GM19023 (cell line): ENCODE data around the gene KIF16B.
"Not testable (repeated sequence)": the region's sequence is repeated elsewhere in the genome, so short reads cannot be mapped to it uniquely, and the experiment has no call there.

Source experiments
- ATAC-seq: cut with Tn5 transposase; IDR thresholded peaks from one replicate; pipeline ENCODE4 v1.9.1; 2021; ENCODE audit warnings: mild to moderate bottlenecking, moderate library complexity; ENCODE audit not compliant: unreplicated experiment

Gene KIF16B

DNA sequence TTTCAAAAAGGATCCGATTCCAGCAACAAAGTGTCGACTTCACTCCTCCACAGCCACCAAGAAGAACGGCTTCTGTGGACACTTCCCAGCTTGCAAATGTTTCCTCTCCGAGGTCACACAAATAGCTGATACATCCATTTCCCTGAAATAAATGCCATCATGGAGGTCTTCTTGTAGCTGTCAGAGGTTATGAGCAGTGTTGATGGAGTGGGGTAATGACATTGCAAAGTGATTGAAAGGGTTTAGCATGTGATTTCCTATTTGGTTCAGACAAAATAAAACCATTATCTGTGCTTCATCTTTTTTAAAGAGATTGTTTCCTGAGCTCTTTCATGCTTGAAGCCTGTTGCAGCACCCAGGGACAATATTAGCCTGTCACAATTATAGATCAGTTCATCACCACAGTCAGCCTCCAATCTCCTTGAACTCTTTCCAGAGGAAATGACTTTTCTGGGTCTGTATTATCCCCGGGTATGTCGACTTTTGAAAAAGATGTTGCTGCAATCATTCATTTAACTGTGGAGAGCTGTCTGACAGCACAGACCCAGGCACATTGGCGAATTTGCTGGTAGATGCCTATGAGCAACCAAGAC lies 16.9 kb upstream of the KIF16B start:
- ATAC-seq = no peak

DNA sequence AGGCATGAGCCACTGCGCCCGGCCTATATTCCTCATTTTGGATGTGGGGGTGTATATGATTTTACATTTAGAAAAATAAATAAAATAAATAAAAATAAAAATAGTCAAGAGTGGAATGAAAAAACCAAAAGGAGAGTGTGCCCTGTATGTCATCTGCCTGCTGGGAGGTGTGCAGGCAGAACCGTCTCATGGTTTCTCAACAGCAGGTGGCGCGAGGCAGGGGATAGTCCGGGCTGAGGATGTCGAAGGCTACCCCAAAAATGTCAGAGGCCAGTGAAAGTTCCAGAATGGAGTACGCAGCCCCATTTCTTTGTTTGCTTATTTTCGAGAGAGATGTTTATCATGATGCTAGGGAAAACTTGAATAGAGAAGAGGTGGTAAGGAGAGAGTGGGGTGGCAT lies 16.4 kb upstream of the KIF16B start:
- no peak for ATAC-seq

DNA sequence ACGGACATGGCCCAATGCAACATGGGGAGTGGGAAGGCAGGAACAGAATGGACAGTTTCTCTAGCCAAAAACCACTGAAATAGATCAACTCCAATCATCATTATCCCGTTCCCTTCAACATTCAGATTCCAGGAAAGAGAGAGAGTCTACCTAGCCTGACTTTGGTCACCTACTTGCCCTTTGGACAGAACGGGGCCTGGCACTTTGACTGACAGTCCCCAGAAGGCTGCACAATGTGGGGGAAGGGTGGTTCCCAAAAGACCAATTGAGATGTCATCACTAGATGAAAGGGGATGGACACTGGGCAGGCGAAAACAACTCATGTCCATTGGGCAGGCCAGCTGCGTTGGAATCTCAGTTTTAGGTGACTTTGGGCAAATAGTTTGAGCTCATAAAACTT lies 15.0 kb upstream of the KIF16B start:
- no peak for ATAC-seq

DNA sequence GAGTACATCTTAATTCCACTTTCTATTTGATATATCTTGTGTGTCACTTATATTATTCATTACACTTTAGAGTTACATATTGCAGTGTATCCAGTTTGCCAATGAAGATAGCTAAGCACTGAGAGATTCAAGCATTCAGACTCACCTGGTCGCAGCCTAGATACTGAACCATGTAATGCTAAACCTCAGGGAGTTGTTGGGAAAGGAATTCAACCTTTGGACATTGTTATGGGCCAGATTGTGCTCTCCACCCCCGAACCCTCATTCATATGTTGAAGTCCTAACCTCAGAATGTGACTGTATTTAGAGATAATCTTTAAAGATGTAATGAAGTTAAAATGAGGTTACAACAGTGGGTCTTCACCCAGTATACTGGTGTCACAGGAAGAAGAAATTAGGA lies 13.8 kb upstream of the KIF16B start:
- ATAC-seq = no peak

DNA sequence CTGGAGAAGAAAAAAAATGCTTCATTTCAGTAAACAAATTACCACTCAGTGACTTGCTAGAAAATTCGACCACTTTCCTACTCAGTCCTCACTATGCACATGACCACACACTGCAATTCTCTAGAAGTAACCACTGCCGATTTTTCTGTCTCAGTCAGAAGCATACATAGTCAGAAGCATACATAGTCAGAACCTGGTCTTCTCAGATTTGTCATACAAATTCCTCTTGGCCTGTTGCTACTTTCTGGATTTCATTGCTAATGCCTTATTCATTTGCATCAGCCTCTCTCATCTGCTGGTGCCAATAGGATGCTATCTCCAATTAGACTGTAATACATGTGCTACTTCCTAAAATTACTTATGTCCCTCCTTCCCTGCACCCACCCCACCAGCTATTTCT lies 10.2 kb upstream of the KIF16B start:
- ATAC-seq = no peak

DNA sequence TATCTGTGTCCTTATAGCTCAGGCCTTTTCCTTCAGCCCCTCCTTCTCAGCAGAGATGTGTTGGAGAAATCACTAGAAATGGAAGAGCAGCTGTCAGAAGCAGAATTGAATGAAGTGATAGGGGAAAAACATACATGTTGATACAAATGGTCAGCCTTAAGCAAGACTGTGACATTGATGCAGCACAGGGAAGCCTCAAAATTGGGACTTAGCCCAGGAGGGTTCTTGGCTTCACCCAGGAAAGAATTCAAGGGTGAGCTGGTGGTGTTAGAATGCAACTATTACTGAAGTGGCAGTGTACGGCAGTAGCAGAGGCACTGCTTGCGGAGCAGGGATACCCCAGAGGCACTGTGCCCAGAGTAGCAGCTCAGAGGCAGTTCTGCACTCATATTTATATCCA lies 8.0 kb upstream of the KIF16B start:
- no peak for ATAC-seq

DNA sequence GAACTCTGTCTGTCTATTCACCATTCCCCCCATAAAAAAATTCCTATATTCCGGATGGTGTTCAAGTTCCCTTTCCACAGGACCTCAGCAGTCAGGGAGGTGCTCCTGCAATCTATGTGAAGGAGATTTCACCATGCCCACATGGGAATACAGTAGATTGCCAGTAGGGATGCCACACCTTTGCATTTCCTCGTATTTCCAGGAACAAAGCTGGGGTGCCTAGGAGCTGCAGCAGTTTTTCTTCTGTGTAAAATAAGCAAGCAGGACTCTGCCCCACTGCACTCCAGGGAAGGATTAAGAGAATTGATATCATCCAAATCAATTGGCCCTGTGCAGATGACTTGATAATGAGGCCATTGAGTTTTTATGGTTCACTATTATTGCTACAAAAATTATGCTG lies 7.4 kb upstream of the KIF16B start:
- ATAC-seq = no peak

DNA sequence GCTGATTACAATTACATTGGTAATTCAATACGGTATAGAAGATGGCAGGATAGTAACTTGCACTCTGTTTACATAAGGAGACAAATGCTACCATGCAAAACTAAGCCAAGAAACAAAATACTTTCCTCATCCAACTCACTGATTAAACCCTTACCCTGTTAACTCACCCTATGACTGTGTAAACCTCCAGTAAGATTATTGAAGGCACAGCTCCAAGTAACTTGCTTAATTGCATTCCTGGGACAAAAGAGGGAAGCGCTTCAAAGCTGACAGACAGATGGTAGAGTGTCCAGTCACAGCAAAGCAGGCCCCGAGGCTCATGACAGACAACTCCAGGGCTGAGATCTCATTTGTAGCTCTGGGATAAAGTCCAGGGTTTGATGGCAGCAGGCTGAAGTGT lies 6.9 kb upstream of the KIF16B start:
- ATAC-seq = no peak

DNA sequence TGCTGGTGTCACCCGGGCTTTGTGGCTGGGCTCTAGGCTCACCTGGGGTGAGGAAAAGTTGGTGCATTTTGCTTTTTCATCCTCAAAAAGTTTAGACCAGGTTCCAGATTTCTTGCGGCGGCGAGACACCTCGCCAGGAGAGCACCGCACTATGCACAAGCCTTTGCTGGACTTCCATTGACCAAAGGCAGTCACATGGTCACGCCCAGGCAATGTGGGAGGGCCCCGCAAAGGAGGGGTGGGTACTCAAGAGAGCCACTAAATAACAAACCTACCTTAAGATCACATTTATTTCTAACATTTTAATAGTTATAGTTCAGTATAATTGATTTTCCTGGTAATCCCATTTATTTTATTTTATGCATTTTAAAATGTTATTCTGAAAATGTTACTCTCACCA lies 3.0 kb upstream of the KIF16B start:
- no peak for ATAC-seq

DNA sequence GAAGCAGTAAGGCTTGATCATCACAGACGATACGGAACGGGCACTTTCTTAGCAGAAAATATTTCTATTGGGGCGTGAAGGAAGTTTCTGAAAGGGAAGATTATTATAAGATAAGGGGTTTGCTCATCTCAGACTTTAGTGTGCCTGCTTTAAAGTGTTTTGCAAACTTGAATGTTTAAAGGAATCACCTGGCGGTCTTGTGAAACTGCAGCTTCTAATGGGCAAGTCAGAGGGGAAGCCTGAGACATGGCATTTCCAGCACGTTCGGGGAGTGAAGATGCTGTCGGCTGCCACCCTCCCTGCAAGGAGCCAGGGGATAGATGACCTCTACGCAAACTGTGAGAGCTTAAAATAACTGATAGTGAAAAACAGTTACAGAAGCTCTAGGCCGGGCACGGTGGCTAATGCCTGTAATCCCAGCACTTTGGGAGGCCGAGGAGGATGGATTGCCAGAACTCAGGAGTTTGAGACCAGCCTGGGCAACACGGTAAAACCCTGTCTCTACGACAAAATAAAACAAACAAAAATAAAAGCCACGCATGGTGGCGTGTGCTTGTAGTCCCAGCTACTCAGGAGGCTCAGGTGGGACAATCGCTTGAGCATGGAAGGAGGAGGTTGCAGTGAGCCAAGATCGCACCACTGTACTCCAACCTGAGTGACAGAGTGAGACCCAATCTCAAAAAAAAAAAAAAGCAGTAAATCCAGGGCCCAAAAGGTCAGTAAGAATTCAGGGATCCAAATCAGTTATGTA lies 2.3 kb upstream of the KIF16B start:
- no peak for ATAC-seq

DNA sequence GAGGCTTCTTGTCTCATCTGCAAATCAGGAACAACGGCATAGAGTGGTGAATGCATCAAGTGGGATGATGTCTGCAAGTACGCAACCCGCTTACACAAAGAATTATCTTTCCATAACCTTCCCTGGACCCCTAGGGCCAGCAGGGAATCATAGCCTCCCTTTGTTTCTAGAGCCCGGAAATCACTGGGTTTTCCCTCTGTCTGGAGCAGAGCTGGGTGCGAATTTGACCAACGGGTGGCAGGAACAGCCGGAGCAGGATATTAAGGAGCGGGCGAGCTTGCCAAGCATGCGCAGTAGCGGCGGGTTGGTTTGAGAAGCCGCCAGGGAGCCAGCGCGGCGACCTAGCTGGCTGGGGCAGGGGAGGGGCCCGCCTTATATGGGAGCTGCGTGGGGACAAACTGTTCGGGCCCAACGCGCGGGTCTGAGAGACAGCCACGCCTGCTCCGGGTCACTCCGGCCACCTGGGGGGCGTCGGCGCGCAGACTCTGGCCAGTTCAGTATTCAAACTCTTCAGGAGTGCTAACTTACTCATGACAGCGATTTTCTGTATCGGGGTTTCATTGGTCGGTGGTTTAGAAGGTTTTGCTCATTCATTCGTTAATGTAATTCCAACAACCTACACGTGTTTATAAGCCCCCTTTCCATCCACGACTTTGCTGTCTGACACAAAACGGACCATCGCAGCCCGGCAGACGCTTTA lies 1.6 kb upstream of the KIF16B start:
- peak; percentile 71 for ATAC-seq

DNA sequence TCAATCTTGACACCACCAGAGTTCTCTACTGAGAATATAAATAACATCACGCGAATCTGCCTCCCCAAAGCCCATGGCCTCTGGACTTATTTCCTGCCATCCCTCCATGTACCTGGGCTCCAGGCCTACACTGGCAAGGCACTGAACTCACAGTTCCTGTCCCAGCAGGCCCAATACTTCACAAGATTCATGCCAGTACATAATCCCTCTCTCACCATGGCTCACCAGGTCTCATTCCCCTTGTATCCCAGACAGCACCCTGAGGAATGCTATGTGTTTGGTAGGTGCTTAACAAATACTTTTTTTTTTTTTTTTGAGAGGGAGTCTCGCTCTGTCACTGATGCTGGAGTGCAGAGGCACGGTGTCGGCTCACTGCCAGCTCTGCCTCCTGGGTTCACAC lies 1.9 kb downstream of the KIF16B start:
- ATAC-seq = no peak

DNA sequence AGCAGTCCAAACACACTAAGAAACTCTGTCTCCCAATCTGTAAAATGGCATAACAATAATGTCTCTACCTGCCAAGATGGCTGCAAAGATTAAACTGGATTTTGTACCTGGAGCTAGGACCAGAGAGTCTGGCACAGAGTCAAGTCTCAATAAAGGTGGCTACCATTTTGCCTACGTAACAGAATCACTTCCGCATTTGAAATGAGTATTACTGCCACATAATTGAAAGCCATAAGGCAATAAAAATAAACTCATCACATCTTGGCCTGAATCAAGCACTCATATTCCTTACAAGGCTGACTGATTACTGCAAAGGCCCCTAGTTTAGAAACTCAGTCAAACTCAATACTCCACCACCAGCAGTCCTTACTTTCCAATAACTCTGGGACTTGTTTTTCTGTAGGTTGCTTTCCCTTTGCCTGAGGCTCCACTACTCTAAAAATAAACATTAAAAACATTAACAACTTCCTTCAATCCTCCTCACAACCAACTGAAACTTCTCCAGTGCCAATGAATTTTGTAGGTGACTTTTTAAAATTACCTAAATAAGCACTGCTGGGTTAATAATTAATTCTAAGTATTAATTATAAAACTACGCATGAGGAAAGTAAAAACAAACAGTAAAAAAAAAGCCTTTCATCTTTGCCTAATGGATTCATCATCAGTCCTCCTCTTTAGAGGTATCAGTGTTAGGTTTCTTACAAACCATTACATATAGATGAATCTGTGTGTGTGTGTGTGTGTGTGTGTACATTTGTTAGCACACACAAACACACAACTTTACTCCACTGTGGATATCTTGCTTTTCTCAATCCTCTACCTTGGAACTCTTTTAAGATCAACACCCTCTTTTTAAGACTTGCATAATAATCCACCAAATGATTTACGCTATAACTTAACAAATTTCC lies 3.7 kb downstream of the KIF16B start:
- ATAC-seq = no peak

DNA sequence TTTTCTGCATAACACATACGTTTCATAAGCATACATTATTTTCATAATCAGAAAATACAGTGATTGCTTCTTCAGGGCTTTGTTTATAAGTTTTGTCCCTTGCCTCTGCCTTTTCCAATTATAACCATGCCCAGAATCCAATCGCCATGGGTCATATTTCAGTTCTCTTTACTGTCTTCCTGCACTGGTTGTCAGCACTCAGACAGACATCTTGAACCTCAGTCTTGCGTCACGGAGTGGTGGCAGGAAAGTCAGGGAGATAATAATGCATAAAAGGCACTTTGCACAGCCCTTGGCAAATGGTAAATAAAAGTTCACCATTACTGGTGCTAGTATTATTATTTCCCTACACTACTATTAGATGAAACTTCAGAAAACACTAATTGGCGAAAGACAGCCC lies 7.2 kb downstream of the KIF16B start:
- no peak for ATAC-seq

DNA sequence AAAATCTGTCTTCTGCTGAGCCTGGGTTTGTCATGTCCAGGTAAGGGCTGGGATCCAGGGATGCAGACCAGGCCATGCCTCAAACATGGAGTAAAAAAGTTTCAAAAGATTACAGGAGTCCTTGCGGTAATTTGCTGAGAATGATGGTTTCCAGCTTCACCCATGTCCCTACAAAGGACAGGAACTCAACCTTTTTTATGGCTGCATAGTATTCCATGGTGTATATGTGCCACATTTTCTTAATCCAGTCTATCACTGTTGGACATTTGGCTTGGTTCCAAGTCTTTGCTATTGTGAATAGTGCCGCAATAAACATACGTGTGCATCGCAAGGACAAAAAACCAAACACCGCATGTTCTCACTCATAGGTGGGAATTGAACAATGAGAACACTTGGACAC lies 9.2 kb downstream of the KIF16B start:
- ATAC-seq = not testable (repeated sequence)

DNA sequence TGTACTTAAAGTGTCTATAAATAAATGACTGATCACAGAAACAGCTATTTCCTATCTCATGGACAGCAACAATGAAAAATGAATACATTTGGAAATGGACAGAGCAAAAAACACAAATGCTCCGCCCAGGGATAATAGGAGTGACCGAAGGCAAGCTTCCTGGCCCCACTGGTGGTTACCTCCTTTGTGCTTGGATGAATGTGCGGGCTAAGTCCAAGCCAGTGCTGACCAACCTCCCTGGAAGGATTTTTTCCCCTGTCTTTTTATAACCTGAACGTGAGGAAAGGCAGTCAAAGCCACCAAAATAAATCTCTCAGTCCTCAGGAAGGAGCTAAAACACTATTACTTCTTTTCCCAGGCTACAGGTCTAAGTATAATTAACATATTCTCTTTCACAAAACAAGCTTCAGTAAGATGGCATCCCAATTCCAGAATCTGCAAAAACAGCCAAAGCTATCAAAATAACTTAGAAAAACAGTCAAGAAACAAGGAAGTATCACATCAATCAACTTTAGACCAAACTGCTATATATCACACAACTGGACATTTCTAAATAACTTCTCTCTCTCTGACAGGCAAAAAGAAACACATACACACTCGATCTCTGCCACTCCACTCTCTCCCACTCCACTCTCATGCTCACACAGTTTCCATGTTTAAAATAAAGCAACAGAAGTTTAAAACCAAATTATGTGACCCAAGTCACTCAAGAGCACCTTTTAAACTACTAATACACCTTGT lies 10.0 kb downstream of the KIF16B start:
- no peak for ATAC-seq

DNA sequence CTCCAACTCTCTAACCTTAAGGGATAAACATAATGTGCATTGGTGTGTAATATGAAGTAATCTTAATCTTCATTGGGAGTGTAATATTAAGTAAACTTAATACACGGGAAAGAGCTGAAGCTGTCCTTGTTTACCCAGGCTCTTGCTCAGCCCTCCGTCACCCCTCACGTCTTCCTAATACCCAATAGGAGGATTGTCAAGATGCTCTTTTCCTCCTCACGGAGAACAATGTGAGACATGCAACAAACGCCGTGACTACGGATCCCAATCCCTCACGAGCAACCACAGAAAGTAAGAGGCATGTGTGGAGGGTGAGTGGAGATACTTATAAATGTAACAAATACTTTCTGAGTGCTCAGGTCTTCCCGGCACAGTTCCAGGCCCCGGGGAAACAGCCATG lies 11.0 kb downstream of the KIF16B start:
- ATAC-seq = no peak

DNA sequence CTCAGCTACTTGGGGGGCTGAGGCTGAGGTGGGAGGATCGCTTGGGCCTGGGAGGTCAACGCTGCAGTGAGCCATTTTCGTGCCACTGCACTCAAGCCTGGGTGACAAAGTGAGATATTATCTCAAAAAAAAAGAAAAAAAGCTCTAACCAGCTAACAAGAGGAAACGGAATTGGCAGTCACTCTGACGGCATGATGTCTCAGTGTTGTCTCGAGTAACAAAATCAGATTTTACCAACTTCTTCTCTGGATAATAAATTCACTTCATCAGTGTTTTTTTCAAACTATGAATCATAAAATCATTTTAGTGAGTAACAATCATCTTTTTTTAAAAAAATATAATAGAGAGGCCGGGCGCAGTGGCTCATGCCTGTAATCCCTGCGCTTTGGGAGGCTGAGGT lies 12.6 kb downstream of the KIF16B start:
- no peak for ATAC-seq

DNA sequence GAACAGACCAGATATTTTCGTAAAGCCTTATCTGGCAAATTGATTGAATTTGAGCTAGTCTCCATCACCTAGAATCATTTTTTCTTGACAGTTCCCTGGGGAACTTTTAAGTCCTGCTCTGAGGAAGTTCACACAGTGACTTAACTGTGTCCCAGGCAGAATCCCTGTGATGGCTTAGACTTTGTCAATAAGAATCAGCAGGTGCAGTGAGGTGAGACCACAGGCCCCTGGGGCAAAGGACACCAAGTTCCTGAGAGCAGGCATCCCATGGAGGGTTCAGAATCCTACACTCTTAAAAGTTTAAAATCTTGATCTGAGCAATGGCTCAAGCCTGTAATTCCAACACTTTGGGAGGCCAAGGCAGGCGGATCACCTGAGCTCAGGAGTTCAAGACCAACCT lies 13.0 kb downstream of the KIF16B start:
- no peak for ATAC-seq

DNA sequence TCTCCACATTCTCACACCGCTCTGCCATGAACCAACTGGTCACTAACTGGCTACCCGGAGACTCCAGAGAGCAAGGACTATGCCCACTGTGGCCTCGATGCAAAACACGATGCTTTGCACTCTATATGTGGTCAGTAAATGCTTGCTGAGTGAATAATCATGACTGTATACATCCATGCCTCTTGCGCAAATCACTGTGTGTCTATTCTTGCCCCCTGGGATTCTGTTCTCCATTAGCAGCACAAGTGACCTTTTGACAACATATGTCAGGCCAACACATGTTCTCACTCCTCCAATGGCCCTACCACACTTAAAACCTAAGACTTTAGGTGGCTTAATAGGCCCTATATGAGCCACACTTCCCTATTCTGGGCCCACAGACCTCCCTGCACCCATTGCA lies 16.9 kb downstream of the KIF16B start:
- no peak for ATAC-seq

DNA sequence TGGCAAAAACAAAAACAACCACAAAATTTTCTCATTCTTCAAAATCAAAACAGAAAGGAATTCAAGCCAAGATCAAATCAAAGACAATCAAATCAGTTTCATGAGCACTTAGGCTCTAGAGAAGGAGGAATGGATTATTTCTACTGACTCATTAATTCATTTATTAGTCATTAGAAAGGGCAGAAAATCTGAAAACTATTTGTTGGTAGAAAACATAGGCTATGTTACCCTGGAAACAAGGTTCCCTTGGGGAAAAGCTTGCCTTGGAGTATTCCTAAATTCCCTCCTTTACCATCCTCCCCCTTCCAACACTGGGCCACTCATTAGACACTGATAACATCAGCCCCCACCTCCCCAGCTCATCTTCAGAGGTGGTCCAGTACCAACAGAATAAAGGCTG lies 17.5 kb downstream of the KIF16B start:
- ATAC-seq = no peak
